Keratinocyte (primary cell): ENCODE data around the gene AK1. TPM values are rescaled to one million over a fixed set of nuclear protein-coding genes. Genes with fewer than 3 reads are reported as not detected.

Source experiments
- DNase-seq: peaks from one replicate; pipeline ENCODE4 v3.0.0-alpha.2; 2011; ENCODE audit warnings: low read depth, missing footprints, low spot score
- FAIRE-seq: peaks from 2 replicates; lab custom pipeline; 2011; peaks lifted over from hg19 to GRCh38; lab: Jason Lieb, UNC
- H2AFZ ChIP-seq: 2 replicates; pipeline ENCODE4 v1.6.0; 2012; ENCODE audit warnings: low read length, control low read depth, inconsistent platforms; ENCODE audit not compliant: control insufficient read depth
- H3K27ac ChIP-seq: 2 replicates; pipeline ENCODE4 v1.5.1; 2011; ENCODE audit warnings: low read length; ENCODE audit not compliant: control insufficient read depth, insufficient read depth
- H3K27me3 ChIP-seq: 3 replicates; pipeline ENCODE4 v1.6.0; 2011; ENCODE audit warnings: low read length; ENCODE audit not compliant: control insufficient read depth, insufficient read depth; ENCODE audit errors: extremely low read depth
- H3K36me3 ChIP-seq, 2 experiments: 2 replicates in 1 of 2; 3 replicates in 1 of 2; pipeline ENCODE4 v1.5.1; 2011; ENCODE audit warnings: low read length in 2 of 2, mild to moderate bottlenecking in 1 of 2; ENCODE audit not compliant: control insufficient read depth in 2 of 2, insufficient read depth in 2 of 2; ENCODE audit errors: extremely low read depth in 1 of 2
- H3K4me1 ChIP-seq: 3 replicates; pipeline ENCODE4 v1.5.1; 2011; ENCODE audit warnings: low read length; ENCODE audit not compliant: control insufficient read depth, insufficient read depth; ENCODE audit errors: extremely low read depth
- H3K4me2 ChIP-seq: 3 replicates; pipeline ENCODE4 v1.6.0; 2011; ENCODE audit warnings: low read depth, low read length; ENCODE audit not compliant: control insufficient read depth, insufficient read depth; ENCODE audit errors: extremely low read depth
- H3K4me3 ChIP-seq, 3 experiments: fragments of 200-600 bp in 1 of 3; sonication (generic) in 1 of 3; 2 replicates in 2 of 3; 3 replicates in 1 of 3; pipeline ENCODE4 v1.5.1; 2011 to 2016; ENCODE audit warnings: low read length in 3 of 3, mild to moderate bottlenecking in 3 of 3, control low read depth in 2 of 3, inconsistent platforms in 1 of 3, low read depth in 1 of 3, mixed read lengths in 1 of 3, mixed run types in 1 of 3, moderate library complexity in 1 of 3; ENCODE audit not compliant: control insufficient read depth in 2 of 3, insufficient read depth in 2 of 3; ENCODE audit errors: extremely low read depth in 1 of 3
- H3K79me2 ChIP-seq: 2 replicates; pipeline ENCODE4 v1.6.0; 2012; ENCODE audit warnings: low read length; ENCODE audit not compliant: control insufficient read depth, insufficient read depth
- H3K9ac ChIP-seq: 3 replicates; pipeline ENCODE4 v1.6.0; 2011; ENCODE audit warnings: low read length; ENCODE audit not compliant: control insufficient read depth, insufficient read depth; ENCODE audit errors: extremely low read depth
- H3K9me1 ChIP-seq: 3 replicates; pipeline ENCODE4 v1.6.0; 2011; ENCODE audit warnings: low read length; ENCODE audit not compliant: control insufficient read depth, insufficient read depth; ENCODE audit errors: extremely low read depth
- H3K9me3 ChIP-seq: 2 replicates; pipeline ENCODE4 v1.5.1; 2012; ENCODE audit warnings: low read depth, low read length; ENCODE audit not compliant: control insufficient read depth
- H4K20me1 ChIP-seq: 3 replicates; pipeline ENCODE4 v1.6.0; 2011; ENCODE audit warnings: low read length; ENCODE audit not compliant: control insufficient read depth, insufficient read depth; ENCODE audit errors: extremely low read depth
- EZH2 ChIP-seq: IDR thresholded peaks from one replicate; pipeline ENCODE4 v1.6.1; 2012; ENCODE audit warnings: inconsistent platforms, mild to moderate bottlenecking, low read length, moderate library complexity
- dilution Hi-C: fragments of 300-500 bp; cut with MboI; formaldehyde crosslinking; loops from one replicate; pipeline ENCODE4 v1.7.0; 2020; ENCODE audit warnings: low sequenced_read_pairs; ENCODE audit not compliant: extremely low pct_ligation_motif_present
- polyA plus RNA-seq, 5 experiments: library from polyadenylated mRNA; depleted of rRNA in 3 of 5; stranded (reverse) in 3 of 5; stranded (forward) in 1 of 5; unstranded in 1 of 5; fragments of >200 nt; gene quantifications; 1 replicate in 1 of 5; 2 replicates in 3 of 5; 3 replicates in 1 of 5; pipeline versions ENCODE4 v1.2.1 to v1.2.3, GENCODE V29; 2011 to 2012; ENCODE audit warnings: missing spikeins in 2 of 5, low read depth in 1 of 5, low replicate concordance in 1 of 5
- TF ChIP-seq, protein P1 (sequence below), 3 experiments: IDR thresholded peaks in 1 of 3; conservative IDR thresholded peaks in 1 of 3; optimal IDR thresholded peaks in 1 of 3; 2 replicates in 2 of 3; 3 replicates in 1 of 3; pipeline versions ENCODE3 to v1.5.1; 2011; ENCODE audit warnings: low read length in 3 of 3, mild to moderate bottlenecking in 3 of 3, moderate library complexity in 2 of 3, control low read depth in 1 of 3, inconsistent platforms in 1 of 3; ENCODE audit not compliant: insufficient read depth in 2 of 3; ENCODE audit errors: extremely low read depth in 1 of 3

AK1 gene
- polyA plus RNA-seq, 1 donor (not counting 4 experiments of a cell fraction or from before 2014, with no cell fraction given), result 40.2 TPM

DNA sequence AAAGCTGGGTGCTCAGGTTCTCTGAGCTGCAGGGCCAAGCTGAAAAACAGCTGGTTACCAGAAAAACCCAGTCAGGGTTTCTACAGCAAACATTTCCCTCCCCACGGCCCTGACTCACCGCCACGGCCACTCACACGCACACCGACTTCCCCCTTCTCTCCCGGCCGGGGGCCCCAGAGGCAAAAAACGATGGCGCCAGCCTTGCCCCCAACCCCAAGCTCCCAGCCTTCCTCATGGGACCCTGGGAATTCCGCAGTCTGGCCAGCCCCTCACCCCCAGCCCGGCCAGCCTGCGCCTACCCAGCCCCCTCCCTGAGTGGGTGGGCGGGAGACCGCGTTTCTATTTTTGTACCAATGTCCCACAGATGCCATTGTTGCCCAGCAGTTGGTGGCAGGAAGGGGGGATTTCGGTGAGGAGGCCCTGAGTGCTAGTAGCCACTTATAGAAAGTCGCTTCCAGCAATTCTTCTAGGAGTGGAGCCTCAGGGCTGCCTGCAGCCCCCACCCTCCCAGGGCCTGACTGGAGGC, 41.4 kb downstream of the AK1 start:
- Histone ChIP-seq H2AFZ (no peak overlapping the region), H3K9me1 (no peaks in the 10 kb centered on the region), H4K20me1 (no peaks in the 10 kb centered on the region), H3K36me3 (no peaks in the 10 kb centered on the region), H3K27ac (no peak overlapping the region), H3K9me3 (no peaks in the 10 kb centered on the region), H3K9ac (no peak overlapping the region), H3K4me1 (no peaks in the 10 kb centered on the region), H3K79me2 (no peaks in the 10 kb centered on the region), H3K4me2 (no peak overlapping the region), H3K4me3 (no peak overlapping the region), H3K27me3 (peaks cover 3% of the 10 kb centered on the region)
- TF ChIP-seq, protein P1, sequence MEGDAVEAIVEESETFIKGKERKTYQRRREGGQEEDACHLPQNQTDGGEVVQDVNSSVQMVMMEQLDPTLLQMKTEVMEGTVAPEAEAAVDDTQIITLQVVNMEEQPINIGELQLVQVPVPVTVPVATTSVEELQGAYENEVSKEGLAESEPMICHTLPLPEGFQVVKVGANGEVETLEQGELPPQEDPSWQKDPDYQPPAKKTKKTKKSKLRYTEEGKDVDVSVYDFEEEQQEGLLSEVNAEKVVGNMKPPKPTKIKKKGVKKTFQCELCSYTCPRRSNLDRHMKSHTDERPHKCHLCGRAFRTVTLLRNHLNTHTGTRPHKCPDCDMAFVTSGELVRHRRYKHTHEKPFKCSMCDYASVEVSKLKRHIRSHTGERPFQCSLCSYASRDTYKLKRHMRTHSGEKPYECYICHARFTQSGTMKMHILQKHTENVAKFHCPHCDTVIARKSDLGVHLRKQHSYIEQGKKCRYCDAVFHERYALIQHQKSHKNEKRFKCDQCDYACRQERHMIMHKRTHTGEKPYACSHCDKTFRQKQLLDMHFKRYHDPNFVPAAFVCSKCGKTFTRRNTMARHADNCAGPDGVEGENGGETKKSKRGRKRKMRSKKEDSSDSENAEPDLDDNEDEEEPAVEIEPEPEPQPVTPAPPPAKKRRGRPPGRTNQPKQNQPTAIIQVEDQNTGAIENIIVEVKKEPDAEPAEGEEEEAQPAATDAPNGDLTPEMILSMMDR (optimal IDR thresholded peaks at IDR 0.05 in 1 of 3, IDR thresholded peaks at IDR 0.05 in 1 of 3, conservative IDR thresholded peaks at IDR 0.05 in 1 of 3; ENCODE audit: extremely low read depth in 1 of 3, insufficient read depth in 2 of 3, low read length in 3 of 3), result no peak
- no peak for TF ChIP-seq EZH2
- FAIRE-seq, result no peak
- dilution Hi-C loops, result no loop called here
- no peak for DNase-seq

DNA sequence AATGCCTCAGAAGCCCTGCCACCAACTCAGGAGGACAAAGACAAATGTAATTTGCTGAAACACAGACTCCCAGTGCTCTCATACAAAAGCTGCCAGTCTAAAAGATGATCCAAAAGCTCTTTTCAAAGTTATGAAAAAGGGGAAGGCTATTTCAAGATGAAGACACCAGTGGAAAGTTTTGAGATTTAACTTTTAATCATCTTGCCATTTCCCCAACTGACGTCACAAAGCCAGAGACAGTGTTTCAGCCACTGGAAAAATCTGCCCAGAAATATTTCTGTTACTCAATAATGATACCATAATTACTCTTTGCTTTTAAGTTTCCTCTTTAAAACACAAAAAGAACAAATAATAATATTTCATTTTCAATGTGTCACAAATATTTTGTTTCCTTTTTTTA, 43.9 kb downstream of the AK1 start:
- H2AFZ ChIP-seq, result no peak overlapping the region
- no peak overlapping the region for H3K9ac ChIP-seq
- no peak overlapping the region for H3K27ac ChIP-seq
- TF ChIP-seq, protein P1 (optimal IDR thresholded peaks at IDR 0.05 in 1 of 3, IDR thresholded peaks at IDR 0.05 in 1 of 3, conservative IDR thresholded peaks at IDR 0.05 in 1 of 3; ENCODE audit: extremely low read depth in 1 of 3, insufficient read depth in 2 of 3, low read length in 3 of 3), result no peak
- no peak for TF ChIP-seq EZH2
- no peaks in the 10 kb centered on the region for H3K79me2 ChIP-seq
- H3K4me3 ChIP-seq, result no peak overlapping the region
- peaks cover 3% of the 10 kb centered on the region for H3K27me3 ChIP-seq
- no peaks in the 10 kb centered on the region for H4K20me1 ChIP-seq
- no peaks in the 10 kb centered on the region for H3K9me3 ChIP-seq
- DNase-seq (no peak), FAIRE-seq (no peak)
- no peaks in the 10 kb centered on the region for H3K36me3 ChIP-seq
- peaks cover under 1% of the 10 kb centered on the region for H3K4me1 ChIP-seq
- H3K9me1 ChIP-seq, result no peaks in the 10 kb centered on the region
- dilution Hi-C loops, result no loop called here
- no peak overlapping the region for H3K4me2 ChIP-seq
